Measurements from ENCODE around the gene CTAGE4.
"Not testable (repeated sequence)": the region's sequence is repeated elsewhere in the genome, so short reads cannot be mapped to it uniquely, and the experiment has no call there.

The CTAGE4 gene

GRCh38 chr7:144183166-144183565, at the start of gene CTAGE4:
CTAGE4 (plus strand) TSS chr7:144183466; CDS start chr7:144183504, 38 bp downstream.
- not testable (repeated sequence) for DNase-seq (ENCODE audit: low read depth)

GRCh38 chr7:144134116-144134515, 49.1 kb upstream of the CTAGE4 start:
- no peak for DNase-seq (ENCODE audit: low read depth)

- no peak for DNase-seq (ENCODE audit: low read depth)
Observed at GRCh38 chr7:144137501-144137900, 45.8 kb upstream of the CTAGE4 start.

GRCh38 chr7:144142187-144142586, 41.1 kb upstream of the CTAGE4 start:
- no peak for DNase-seq (ENCODE audit: low read depth)

GRCh38 chr7:144144426-144144825, 38.8 kb upstream of the CTAGE4 start:
- no peak for DNase-seq (ENCODE audit: low read depth)

- no peak for DNase-seq (ENCODE audit: low read depth)
Observed at GRCh38 chr7:144148224-144148827, 34.9 kb upstream of the CTAGE4 start.

- DNase-seq (ENCODE audit: low read depth) = no peak
Observed at GRCh38 chr7:144158861-144159260, 24.4 kb upstream of the CTAGE4 start.

- DNase-seq (ENCODE audit: low read depth) = no peak
Observed at GRCh38 chr7:144164784-144165183, 18.5 kb upstream of the CTAGE4 start.

- not testable (repeated sequence) for DNase-seq (ENCODE audit: low read depth)
Observed at GRCh38 chr7:144171594-144172350, 11.5 kb upstream of the CTAGE4 start.

GRCh38 chr7:144174613-144175012, 8.7 kb upstream of the CTAGE4 start:
- DNase-seq (ENCODE audit: low read depth) = no peak

GRCh38 chr7:144178380-144179164, 4.7 kb upstream of the CTAGE4 start:
- not testable (repeated sequence) for DNase-seq (ENCODE audit: low read depth)

- DNase-seq (ENCODE audit: low read depth) = not testable (repeated sequence)
Observed at GRCh38 chr7:144179165-144179479, 4.1 kb upstream of the CTAGE4 start.

GRCh38 chr7:144187848-144188247, 4.6 kb downstream of the CTAGE4 start:
- DNase-seq (ENCODE audit: low read depth) = not testable (repeated sequence)

GRCh38 chr7:144188578-144189171, 5.4 kb downstream of the CTAGE4 start:
- not testable (repeated sequence) for DNase-seq (ENCODE audit: low read depth)

GRCh38 chr7:144193782-144194181, 10.5 kb downstream of the CTAGE4 start:
- not testable (repeated sequence) for DNase-seq (ENCODE audit: low read depth)

- not testable (repeated sequence) for DNase-seq (ENCODE audit: low read depth)
Observed at GRCh38 chr7:144194453-144194852, 11.2 kb downstream of the CTAGE4 start.

- DNase-seq (ENCODE audit: low read depth) = not testable (repeated sequence)
Observed at GRCh38 chr7:144195212-144195872, 12.1 kb downstream of the CTAGE4 start, which contains the start of gene ARHGEF35. ARHGEF35 (minus strand) TSS chr7:144195833; CDS start chr7:144188383, 7,450 bp downstream.

GRCh38 chr7:144198934-144199333, 15.7 kb downstream of the CTAGE4 start:
- not testable (repeated sequence) for DNase-seq (ENCODE audit: low read depth)

- DNase-seq (ENCODE audit: low read depth) = not testable (repeated sequence)
Observed at GRCh38 chr7:144201978-144202377, 18.7 kb downstream of the CTAGE4 start.

- DNase-seq (ENCODE audit: low read depth) = not testable (repeated sequence)
Observed at GRCh38 chr7:144203086-144203485, 19.8 kb downstream of the CTAGE4 start.

- DNase-seq (ENCODE audit: low read depth) = not testable (repeated sequence)
Observed at GRCh38 chr7:144205306-144205705, 22.0 kb downstream of the CTAGE4 start.

- not testable (repeated sequence) for DNase-seq (ENCODE audit: low read depth)
Observed at GRCh38 chr7:144217200-144217599, 33.9 kb downstream of the CTAGE4 start.
